ENCODE measurements around the gene SNRPE.
"Not testable (repeated sequence)": the region's sequence is repeated elsewhere in the genome, so short reads cannot be mapped to it uniquely, and the experiment has no call there.

The SNRPE gene

GRCh38 chr1:203861379-203862184 lies at the start of gene SNRPE:
SNRPE (plus strand) TSS chr1:203861599; CDS start chr1:203861660, 61 bp downstream.
- peak; percentile 99 for DNase-seq

GRCh38 chr1:203813581-203814341 lies 47.6 kb upstream of the SNRPE start:
- no peak for DNase-seq

- no peak for DNase-seq
These were observed 43.0 kb upstream of the SNRPE start for GRCh38 chr1:203818399-203818798.

GRCh38 chr1:203823306-203823705 lies 38.1 kb upstream of the SNRPE start:
- DNase-seq: no peak

DNA sequence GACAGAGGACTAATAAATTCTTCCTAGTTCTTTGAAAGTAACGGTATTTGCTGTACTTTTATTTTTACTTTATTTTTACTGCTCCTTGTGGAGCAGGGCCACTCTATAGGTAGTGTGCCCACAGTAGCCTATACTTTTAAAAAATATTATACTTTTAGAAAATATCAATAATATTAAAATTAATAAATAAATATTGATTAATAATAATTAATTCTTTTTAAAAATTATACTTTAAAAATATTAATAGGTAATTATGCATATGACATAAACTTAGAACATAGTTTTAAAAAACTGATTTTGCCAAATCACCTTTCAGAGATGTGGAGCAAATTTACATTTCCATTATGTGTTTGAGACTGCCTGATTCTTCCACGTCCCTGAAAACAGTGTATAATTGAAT lies 35.2 kb upstream of the SNRPE start:
- no peak for DNase-seq

DNA sequence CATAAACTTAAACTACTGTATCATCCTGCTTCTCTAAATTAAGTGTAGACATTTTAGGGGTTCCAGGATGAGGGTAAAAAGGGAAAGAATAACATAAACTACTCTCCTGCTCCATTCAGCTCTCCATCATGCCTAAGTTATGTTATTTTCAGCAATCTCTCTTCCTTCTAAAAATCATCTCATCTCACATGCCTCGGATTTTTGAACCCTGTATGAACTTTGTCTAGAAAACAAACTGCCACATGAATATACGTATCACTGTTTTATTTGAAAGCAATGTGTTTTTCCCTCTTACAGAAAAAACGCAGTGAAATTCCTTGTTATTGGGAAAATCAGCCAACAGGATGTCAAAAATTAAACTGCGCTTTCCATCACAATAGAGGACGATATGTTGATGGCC lies 33.4 kb upstream of the SNRPE start:
- DNase-seq: no peak

GRCh38 chr1:203828503-203828902 lies 32.9 kb upstream of the SNRPE start:
- DNase-seq: no peak

GRCh38 chr1:203829247-203829646 lies 32.2 kb upstream of the SNRPE start:
- DNase-seq: not testable (repeated sequence)

- DNase-seq: no peak
These were observed 25.9 kb upstream of the SNRPE start for GRCh38 chr1:203835476-203835875.

- no peak for DNase-seq
These were observed 22.3 kb upstream of the SNRPE start for GRCh38 chr1:203839081-203839480.

DNA sequence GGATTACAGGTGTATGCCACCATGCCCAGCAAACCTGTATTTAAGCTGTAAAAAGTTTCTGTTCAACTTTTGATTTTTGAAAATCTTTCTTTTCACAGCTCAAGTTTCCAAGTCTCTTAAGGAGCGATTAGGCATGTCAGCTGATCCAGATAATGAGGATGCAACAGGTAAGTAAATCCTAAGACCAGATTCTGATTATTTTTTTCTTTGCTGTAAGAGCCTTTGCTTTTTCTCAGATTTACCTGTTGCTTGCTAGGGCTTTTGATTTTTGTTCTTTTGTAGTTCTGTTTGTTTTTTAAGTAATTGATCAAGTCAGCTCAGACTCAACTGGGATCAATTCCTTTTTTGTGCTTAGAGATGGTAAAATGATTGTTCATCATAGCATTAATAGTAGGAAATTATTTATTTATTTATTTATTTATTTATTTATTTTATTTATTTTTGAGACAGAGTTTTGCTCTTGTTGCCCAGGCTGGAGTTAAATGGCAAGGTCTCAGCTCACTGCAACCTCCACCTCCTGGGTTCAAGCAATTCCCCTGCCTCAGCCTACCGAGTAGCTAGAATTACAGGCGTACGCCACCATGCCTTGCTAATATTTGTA lies 21.1 kb upstream of the SNRPE start:
- DNase-seq: no peak

DNA sequence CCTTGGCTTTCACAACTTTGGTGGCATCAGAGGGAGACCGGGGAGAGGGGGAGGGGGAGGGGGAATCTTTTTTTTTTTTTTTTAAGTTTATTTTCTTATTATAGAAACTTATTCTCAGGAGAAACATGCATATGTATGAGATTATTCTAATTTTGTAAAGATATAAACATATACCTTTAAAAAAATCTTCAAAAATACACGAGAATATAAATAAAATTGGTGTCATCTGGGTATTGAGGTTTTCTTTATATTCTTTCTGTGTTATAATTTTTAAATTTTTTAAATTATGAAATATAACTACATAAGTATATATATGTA lies 18.9 kb upstream of the SNRPE start:
- no peak for DNase-seq

DNA sequence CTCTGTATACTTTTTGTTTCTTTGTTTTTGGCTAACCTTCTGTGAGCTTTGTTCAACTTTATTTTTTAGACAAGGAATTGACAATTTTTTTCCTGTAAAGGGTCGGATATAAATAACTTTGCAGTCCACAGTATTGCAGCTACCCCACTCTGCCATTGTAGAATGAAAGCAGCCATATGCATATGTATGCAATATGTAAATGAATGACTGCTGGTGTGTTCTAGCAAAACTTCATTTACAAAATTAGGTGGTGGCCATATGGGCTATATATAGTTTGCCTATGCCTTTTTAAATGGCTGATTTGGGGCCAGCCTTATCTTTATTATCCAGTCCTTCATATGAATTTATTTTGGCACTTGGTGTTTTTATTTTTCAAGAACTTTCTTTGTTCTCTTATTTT lies 18.0 kb upstream of the SNRPE start:
- no peak for DNase-seq

GRCh38 chr1:203853112-203853511 lies 8.3 kb upstream of the SNRPE start:
- not testable (repeated sequence) for DNase-seq

DNA sequence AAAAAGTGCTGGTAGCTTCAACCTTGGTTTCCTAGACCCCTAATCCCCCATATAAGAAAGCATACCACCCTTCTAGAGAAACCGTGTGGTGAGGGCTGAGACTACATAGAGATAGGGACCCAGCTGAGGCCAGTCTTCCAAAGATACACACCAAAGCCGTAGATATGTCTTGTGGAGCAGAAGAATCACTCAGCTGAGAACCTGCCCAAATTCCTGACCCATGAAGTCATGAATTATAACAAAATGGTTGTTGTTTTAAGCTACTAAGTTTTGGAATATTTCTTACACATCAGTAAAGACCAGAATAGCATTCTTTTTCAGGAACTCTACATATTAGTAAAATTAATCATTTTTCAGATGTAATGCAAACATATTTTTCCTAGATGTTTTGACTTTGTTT lies 3.3 kb upstream of the SNRPE start:
- DNase-seq: no peak

DNA sequence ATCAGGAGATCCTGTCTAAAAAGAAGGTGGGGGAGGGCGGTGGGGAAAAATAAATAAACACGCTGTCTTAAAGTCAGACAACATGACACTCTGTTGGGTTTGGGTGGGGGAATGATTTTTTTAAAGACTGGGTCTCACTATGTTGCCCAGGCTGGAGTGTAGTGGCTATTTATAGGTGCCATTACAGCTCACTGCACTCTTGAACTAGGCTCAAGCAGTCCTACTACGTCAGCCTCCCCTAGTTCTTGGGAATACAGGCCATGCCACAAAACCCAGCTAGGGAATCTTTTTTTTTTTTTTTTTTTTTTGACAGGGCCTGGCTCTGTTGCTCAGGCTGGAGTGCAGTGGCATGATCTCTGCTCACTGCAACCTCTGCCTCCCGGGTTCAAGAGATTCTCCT lies 2.4 kb upstream of the SNRPE start:
- no peak for DNase-seq

- DNase-seq: no peak
These were observed 888 bp upstream of the SNRPE start for GRCh38 chr1:203860396-203861025.

DNA sequence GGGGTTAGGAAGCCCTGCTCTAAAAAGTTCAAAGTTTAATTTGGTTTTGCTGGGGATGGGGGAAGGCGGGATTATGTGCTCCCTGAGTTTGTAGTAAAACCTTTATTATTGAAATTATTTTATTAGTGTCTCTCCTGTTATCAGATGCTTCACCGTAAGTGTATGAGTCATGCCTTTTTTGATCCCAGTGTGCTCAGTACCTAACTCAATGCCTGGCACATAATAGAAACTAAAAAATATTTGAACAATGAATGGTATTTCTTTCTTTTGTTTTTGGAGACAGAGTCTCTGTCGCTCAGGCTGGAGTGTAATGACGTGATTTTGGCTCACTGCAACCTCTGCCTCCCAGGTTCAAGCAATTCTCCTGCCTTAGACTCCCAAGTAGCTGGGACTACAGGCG lies 6.4 kb downstream of the SNRPE start:
- DNase-seq: no peak

DNA sequence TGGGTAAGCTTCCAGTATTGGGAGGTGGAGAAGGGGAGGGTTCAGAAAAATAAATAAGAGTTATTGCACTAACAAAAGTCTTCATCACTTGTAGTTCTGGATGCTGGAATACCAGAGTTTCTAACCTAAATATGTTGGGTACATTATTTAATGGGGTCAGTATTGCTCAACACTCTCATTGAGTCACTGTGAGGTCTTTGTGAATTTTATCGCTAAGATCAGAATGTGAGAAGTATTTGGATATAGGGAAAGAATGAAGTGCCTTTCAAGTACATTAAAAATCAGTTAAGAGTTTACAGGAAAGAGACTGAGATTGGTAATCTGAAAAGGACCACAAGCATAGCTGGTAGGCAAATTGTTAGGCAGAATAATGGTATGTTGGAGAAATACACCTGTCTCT lies 8.8 kb downstream of the SNRPE start:
- DNase-seq: no peak

DNA sequence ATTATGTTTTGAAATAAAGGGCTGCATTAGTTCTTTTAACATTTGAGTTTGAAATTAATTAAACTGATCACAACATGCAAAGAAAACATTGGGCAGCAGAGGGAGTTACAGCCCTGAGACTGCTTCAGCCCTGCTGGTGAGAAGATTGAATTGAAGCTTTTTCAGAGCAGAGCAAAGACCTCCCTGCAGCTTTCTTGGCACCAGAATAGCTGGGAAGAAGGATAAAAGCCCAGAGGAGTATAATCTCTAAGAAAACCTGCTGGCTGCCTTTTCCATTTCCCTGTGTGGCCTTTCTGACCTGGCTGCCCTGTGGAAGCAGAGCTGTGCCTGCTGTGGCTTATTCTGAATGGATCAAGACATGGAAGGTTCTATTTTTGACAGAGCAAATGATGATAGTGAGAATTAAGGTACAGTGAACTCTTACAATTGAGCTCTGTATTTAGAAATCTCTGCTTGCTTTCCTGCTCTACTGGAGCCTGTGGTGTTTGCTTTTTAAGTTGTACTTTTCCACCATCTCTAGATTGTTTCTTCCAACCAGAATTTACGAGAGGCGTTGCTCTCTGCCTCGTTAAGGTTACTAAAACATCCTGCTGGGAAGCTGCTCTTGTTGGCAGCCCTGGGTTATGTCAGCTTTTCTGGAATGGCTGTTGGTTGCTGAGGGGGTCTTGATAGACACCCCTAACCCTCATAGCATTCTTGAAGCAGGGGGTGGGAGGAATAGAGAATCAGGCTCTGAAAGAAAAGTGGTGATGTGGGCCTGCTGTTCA lies 9.9 kb downstream of the SNRPE start:
- DNase-seq: peak; percentile 56

GRCh38 chr1:203873094-203873493 lies 11.7 kb downstream of the SNRPE start:
- no peak for DNase-seq

DNA sequence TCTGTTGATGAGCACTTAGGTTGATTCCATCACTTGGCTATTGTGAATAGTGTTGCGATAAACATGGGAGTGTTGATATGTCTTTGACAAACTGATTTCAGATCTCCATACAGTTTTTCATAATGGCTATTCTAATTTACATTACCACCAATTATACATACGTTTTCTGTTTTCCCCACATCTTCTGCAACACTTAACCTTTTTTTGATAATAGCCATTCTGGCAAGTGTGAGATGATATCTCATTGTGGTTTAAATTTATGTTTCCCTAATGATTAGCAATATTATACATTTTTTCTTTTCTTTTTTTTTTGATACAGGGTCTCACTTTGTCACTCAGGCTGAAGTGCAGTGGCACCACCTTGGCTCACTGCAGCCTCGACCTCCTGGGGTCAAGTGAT lies 17.0 kb downstream of the SNRPE start:
- DNase-seq: no peak

DNA sequence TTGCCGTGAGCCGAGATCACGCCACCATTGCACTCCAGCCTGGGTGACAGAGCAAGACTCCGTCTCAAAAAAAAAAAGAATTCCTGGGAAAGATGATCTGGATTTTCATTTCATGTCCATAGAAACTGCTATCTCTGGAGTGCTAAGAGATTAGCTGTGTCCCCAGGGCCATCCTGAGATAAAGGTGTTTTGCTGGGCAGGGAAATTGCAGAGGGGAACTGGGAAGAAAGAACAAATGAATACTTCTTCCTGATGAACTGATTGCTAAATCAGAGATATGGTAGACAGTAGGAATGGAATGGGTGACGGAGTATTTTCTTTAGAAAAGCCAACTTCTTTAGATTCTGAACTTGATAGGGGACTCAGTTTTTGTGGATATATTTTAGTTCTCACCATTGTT lies 19.2 kb downstream of the SNRPE start:
- no peak for DNase-seq
